Stimulated activated CD4-positive, alpha-beta T cell treated with anti-CD3 and anti-CD28 coated beads, Interleukin-2, amount 100 ng/mL, for 24 hours (primary cell): ENCODE measurements around the gene PSMC5.
A peak's percentile ranks its signal among the peaks of the same experiment; 100 is the strongest.
"Not testable (repeated sequence)": the region's sequence is repeated elsewhere in the genome, so short reads cannot be mapped to it uniquely, and the experiment has no call there.

Experiments used
- DNase-seq, 2 donors: peaks; one replicate each; pipeline ENCODE4 v3.0.0-alpha.2; 2020

The PSMC5 gene

GRCh38 chr17:63827002-63827800 lies at the start of gene PSMC5, which contains the start of gene FTSJ3:
Gene PSMC5 (plus strand): TSS chr17:63827431. CDS start chr17:63827491, 60 bp downstream.
Gene FTSJ3 (minus strand): TSS chr17:63827663. CDS start chr17:63826902, 761 bp downstream.
- peak; percentile 93 to 97 for DNase-seq

- DNase-seq = no peak
These were observed 46.7 kb upstream of the PSMC5 start for GRCh38 chr17:63780507-63780906.

- DNase-seq = no peak
These were observed 46.3 kb upstream of the PSMC5 start for GRCh38 chr17:63780928-63781327.

DNA sequence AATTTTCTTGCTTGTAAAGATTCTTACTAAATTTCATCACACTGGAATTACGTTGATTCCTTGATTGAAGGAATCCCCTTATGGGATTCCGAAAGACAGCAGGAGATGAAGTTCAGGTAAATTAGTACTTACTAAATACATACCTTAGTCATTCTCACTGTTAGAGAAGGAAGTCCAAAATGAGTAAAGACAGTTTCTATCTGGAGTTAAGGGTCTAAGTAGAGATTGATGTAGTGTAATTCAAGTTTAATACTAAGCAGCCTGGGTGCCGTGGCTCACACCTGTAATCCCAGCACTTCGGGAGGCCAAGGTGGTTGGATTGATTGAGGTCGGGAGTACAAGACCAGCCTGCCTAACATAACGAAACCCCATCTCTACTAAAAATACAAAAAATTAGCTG lies 43.7 kb upstream of the PSMC5 start:
- no peak for DNase-seq

GRCh38 chr17:63785556-63785955 lies 41.7 kb upstream of the PSMC5 start:
- no peak for DNase-seq

GRCh38 chr17:63786117-63786516 lies 41.1 kb upstream of the PSMC5 start:
- DNase-seq = no peak

DNA sequence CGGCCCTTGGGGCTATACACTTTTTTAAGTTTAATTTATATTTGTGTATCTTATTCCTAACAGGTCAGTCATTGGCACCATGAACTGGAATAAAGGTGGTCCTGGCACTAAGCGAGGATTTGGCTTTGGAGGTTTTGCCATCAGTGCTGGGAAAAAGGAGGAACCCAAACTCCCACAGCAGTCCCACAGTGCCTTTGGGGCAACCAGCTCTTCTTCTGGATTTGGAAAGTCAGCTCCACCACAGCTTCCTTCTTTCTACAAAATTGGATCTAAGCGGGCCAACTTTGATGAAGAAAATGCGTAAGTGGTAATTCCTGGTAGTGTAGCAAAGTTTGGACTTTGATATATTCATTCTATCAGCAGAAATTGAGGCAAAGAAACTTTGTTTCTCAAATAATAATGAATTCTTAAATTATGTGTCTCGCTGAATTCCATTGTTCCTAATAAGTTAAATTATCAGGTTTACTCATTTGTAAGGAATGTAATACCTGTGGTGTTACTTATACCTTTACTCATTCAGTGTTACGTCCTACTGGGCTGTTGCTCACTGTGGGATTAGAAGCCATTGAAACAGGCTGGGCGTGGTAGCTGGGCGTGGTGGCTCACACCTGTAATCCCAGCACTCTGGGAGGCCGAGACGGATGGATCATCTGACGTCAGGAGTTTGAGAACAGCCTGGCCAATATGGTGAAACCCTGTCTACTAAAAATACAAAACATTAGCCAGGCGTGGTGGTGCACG lies 40.1 kb upstream of the PSMC5 start:
- DNase-seq = no peak

DNA sequence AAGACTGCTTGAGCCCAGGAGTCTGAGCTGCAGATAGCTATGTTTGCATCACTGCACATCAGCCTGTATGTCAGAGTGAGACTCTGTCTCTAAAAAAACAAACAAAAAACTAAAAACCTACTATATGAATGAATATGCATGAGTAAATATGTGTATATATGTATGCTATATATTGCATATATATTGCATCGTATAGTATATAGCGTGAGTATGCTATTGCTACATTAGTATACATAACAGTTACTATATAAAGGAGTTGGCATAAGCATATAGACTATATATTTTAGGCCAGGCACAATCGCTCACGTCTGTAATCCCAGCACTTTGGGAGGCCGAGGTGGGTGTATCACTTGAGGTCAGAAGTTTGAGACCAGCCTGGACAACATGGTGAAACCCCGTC lies 37.2 kb upstream of the PSMC5 start:
- DNase-seq = no peak

- no peak for DNase-seq
These were observed 35.0 kb upstream of the PSMC5 start for GRCh38 chr17:63792055-63792729.

DNA sequence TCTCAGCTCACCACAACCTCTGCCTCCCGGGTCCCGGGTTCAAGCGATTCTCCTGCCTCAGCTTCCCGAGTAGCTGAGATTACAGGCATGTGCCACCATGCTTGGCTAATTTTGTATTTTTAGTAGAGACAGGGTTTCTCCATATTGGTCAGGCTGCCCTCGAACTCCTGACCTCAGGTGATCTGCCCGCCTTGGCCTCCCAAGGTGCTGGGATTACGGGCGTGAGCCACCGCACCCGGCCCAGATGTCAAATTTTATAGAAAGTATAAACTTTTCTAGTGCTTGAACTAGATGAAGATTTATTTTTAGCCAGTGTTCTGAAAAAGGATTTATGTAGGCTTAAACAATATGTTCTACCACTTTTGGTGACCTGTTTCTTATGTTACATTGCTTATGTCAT lies 30.9 kb upstream of the PSMC5 start:
- DNase-seq = not testable (repeated sequence)

DNA sequence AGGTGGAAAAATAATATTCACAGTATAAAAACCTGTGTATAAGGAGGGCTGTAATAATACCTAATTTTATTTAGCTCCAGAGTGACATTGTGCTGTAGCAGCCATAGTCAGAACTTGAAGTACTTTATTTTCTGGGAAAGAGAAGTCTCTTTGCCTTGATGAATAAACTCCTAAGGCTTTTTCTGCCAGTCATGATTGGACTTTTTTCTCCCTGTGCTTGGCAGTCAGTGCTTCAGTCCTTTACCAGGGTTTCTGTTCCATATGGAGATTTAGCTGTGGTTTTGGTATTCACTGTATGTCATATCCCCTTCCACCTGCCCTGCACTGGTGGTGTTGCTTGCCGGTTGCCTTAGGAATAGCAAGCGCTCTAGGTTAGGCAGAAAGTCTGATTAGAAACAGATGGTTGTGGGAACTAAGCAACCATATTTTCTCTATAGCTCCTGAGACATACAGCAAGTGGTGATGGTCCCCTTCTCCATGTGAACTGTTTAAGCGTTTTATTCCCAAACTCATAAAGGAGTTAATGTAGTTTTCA lies 28.6 kb upstream of the PSMC5 start:
- no peak for DNase-seq

GRCh38 chr17:63800783-63801182 lies 26.4 kb upstream of the PSMC5 start:
- no peak for DNase-seq

DNA sequence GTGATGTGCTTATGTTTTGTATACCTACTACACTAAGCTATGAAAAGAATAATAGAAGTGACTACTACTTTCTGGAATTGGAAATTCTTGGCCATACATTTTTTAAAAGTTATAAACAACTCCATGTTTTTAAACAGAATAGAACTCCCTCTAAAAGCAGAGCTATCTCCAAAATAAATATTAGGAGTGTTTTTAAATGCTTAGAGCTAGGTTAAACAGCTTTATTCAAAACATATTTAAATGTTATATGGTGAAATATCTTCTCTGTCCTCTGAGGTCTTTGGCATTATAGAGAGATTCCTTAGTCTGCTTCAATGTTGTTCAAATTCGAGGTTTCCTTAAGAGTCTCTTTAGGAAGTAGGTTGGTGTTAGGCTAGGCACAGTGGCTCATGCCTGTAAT lies 22.9 kb upstream of the PSMC5 start:
- no peak for DNase-seq

DNA sequence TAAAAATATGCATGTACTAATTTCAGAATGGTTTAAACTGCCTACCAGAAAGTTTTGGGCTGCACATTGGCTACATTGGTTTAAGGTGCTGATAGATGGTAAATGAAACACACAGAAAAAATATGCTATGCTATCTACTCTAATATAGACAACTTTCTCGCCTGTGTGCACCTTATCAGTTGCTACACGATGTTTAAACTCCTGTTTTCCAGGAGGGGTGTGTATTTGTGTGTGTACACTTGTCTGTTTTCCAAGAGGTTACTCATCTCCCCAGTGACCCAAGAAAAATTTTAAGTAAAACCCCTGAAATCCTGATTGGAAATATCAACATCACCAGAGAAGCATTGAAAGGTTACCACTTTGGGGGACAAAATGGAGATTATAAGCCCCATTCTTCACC lies 21.6 kb upstream of the PSMC5 start:
- no peak for DNase-seq

DNA sequence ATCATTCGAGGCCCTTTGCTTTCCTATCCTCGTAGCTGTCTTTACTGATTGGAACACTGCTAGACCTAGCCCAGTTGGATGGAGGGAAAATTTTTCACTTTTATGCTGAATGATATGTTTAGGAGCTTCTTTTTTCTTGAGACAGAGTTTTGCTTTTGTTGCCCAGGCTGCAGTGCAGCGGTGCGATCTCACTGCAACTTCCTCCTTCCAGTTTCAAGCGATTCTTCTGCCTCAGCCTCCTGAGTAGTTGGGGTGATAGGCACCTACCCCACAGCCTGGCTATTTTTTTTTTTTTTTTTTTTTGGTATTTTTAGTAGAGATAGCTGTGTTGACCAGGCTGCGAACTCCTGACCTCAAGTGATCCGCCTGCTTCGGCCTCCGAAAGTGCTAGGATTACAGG lies 17.3 kb upstream of the PSMC5 start:
- no peak for DNase-seq

DNA sequence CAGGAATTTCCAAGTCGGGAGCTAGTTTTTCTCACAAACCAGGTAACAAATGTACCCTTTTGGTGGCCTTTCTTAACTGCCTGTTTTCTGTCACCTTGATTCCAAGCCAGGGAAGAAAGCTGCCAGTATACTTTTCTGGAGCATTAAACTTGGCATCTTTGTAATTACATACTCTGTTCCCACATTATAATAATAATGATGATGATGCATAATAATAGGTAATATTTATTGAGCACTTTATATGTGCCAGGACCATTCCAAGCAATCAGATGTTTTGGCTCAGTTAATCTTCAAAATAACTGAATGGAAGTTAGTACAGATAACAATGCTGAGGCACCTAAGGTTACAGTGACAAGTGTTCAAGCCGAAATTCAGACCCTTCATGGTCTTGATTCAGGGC lies 11.1 kb upstream of the PSMC5 start:
- no peak for DNase-seq

DNA sequence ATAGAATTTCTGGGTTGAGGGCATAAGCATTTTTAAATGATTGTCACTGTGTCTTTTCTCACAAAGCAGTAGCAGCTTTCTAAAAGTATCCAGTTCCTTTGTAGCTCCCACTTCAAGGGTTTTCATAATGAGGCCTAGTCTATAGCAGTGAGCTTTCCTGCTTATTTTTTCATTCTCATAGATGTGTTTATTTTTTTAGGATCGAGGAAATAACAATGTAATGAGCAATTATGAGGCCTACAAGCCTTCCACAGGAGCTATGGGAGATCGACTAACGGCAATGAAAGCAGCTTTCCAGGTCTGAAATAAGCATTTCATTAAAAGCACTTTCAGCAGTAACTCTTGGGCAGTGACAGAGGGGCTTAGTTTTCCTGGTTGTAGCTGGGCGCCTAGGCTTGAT lies 10.6 kb upstream of the PSMC5 start:
- no peak for DNase-seq

GRCh38 chr17:63817736-63818385 lies 9.4 kb upstream of the PSMC5 start:
- DNase-seq = no peak

- DNase-seq = no peak
These were observed 8.1 kb upstream of the PSMC5 start for GRCh38 chr17:63819131-63819530.

DNA sequence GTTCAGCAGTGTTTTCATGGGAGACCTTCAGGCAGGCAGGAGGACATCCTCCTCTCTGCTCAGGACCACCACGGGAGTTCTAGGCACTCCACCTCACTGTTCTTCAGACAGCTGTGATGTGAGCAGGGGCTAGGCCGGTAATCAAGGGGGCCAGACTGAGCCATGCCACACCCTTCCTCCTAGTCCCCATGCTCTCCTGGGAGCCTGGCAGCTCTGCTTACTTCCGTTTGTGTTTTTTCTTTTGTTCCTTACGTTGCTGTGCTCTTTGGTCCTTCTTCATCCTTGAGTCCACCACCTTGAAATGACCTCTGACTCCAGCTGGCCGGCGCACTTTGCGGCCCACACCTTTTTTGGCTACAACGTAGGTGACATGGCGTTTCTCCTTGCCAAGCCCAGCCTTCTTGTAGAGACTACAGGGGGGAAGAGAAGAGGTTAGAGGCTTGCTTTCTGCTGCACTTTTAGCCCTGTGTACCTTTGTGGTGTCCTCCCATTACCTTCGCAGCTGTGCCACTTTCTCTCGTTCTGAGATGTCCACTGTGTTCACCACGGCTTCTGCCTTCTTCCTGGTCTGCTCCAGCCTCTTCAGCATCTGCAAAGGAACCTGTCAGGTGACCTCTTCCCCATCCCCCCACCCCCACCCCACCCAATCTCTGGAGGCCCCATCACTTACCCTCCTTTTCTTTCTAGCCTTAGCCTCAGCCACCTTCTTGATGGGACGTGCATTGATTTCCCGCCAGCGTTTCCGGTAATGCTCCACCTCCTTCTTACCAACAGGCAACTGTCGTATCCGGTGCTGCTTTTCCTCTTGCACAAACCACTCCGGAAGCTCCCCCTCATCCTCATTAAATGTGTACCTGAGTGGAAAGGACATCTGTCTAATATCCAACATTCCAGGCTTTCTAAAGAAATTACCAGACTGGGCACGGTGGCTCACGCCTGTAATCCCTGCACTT lies 7.4 kb upstream of the PSMC5 start:
- no peak for DNase-seq

DNA sequence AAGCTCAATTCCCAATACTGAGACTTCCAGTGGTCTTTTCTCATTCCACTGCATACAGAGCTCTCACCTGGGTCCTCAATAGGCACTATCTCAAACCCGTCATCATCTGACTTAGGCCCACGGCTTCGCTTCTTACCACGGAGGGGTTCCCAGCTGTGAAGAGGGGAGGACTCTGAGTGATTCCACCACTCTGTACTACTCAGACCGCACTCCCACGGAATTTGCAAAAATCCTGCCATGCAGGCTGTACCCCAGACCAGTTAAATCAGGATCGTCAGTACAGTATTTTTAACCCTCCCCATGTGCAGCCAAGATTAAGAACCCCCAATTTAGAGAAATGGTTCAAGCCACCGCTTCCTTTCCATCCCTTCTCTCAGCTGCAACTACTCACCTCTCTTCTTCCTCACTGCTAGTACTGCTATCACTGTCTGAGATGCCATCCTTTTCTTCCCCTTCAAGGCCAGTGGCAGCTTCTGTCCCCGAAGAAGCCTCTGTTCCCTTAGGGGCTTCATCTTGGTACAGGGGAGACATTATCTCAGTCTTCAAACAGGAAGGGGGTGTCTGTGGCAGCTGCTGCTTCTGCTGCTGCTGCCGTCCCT lies 6.2 kb upstream of the PSMC5 start:
- DNase-seq = no peak
